SK-N-SH (cell line): ENCODE measurements around the gene SERPINB10.

Source experiments
- CTCF ChIP-seq: fragments of 200-600 bp; sonication (generic); IDR thresholded peaks from 2 replicates; pipeline ENCODE4 v1.6.1; 2017; ENCODE audit warnings: antibody characterized with exemption, mild to moderate bottlenecking, moderate library complexity
- EP300 ChIP-seq, 2 experiments: IDR thresholded peaks; 2 replicates each; pipeline versions ENCODE4 v1.4.0 to v1.6.1; 2012; ENCODE audit warnings: borderline replicate concordance in 1 of 2, low read depth in 1 of 2, low read length in 1 of 2
- FOXM1 ChIP-seq: IDR thresholded peaks from 2 replicates; pipeline ENCODE4 v1.4.0; 2012; ENCODE audit warnings: low read depth, mild to moderate bottlenecking
- JUND ChIP-seq: IDR thresholded peaks from 2 replicates; pipeline ENCODE4 v1.4.0; 2012
- MXI1 ChIP-seq: IDR thresholded peaks from 2 replicates; pipeline ENCODE4 v1.6.1; 2012; ENCODE audit warnings: mild to moderate bottlenecking, low read depth, low read length, improper control_type of control experiment
- POLR2AphosphoS5 ChIP-seq: IDR thresholded peaks from 2 replicates; pipeline ENCODE4 v1.6.1; 2012; ENCODE audit warnings: low read depth, low read length
- RAD21 ChIP-seq: IDR thresholded peaks from 2 replicates; pipeline ENCODE4 v1.6.1; 2012; ENCODE audit warnings: mild to moderate bottlenecking, low read length
- TAF1 ChIP-seq: IDR thresholded peaks from 2 replicates; pipeline ENCODE4 v1.6.1; 2012; ENCODE audit warnings: low read depth, mild to moderate bottlenecking, low read length, moderate library complexity, borderline replicate concordance

- TF ChIP-seq CTCF = no peak
- TF ChIP-seq POLR2AphosphoS5 = no peak
- TF ChIP-seq FOXM1 = no peak
- TF ChIP-seq MXI1 = no peak
- TF ChIP-seq JUND = no peak
- no peak for TF ChIP-seq EP300 (IDR thresholded peaks at IDR 0.05; ENCODE audit: borderline replicate concordance in 1 of 2, low read depth in 1 of 2, low read length in 1 of 2)
- TF ChIP-seq RAD21 = no peak
- no peak for TF ChIP-seq TAF1
Observed at GRCh38 chr18:63906056-63906455, 1.7 kb upstream of the SERPINB10 start.
